HEK293 (cell line): Measurements from ENCODE around the gene GTF2F2.

ENCODE experiments used
- CTCF ChIP-seq: fragments of 450-650 bp; formaldehyde crosslinking; IDR thresholded peaks from 2 replicates; pipeline ENCODE4 v1.5.1; 2016; ENCODE audit warnings: missing biosample characterization, missing genetic modification characterization
- GLI4 ChIP-seq: fragments of 450-650 bp; formaldehyde crosslinking; IDR thresholded peaks from 2 replicates; pipeline ENCODE4 v1.5.1; 2016; ENCODE audit warnings: missing biosample characterization, missing genetic modification characterization
- PBX3 ChIP-seq: sonication (generic); formaldehyde crosslinking; IDR thresholded peaks from 2 replicates; pipeline ENCODE4 v1.8.1; 2022; ENCODE audit warnings: mild to moderate bottlenecking, moderate library complexity, missing genetic modification reagents
- REST ChIP-seq: fragments of 450-650 bp; formaldehyde crosslinking; IDR thresholded peaks from 2 replicates; pipeline ENCODE4 v1.5.1; 2016; ENCODE audit warnings: missing biosample characterization, missing genetic modification characterization
- SETDB1 ChIP-seq: IDR thresholded peaks from one replicate; pipeline ENCODE4 v1.6.1; 2017; ENCODE audit warnings: mild to moderate bottlenecking, low read length, moderate library complexity, mixed read lengths; ENCODE audit not compliant: insufficient read length
- TCF7L2 ChIP-seq: IDR thresholded peaks from 2 replicates; pipeline ENCODE4 v1.6.1; 2011; ENCODE audit warnings: low read depth, mild to moderate bottlenecking, inconsistent platforms, low read length, moderate library complexity, borderline replicate concordance
- YY1 ChIP-seq: fragments of 450-650 bp; formaldehyde crosslinking; IDR thresholded peaks from 2 replicates; pipeline ENCODE4 v1.5.1; 2018; ENCODE audit warnings: missing biosample characterization, missing genetic modification characterization
- ZFP41 ChIP-seq: fragments of 450-650 bp; formaldehyde crosslinking; IDR thresholded peaks from 2 replicates; pipeline ENCODE4 v1.5.1; 2016; ENCODE audit warnings: missing biosample characterization, missing genetic modification characterization, borderline replicate concordance
- ZNF18 ChIP-seq: fragments of 450-650 bp; formaldehyde crosslinking; IDR thresholded peaks from 2 replicates; pipeline ENCODE4 v1.5.1; 2016; ENCODE audit warnings: missing biosample characterization, missing genetic modification characterization
- ZNF391 ChIP-seq: fragments of 450-650 bp; formaldehyde crosslinking; IDR thresholded peaks from 2 replicates; pipeline ENCODE4 v1.5.1; 2016; ENCODE audit warnings: low read depth, missing biosample characterization, missing genetic modification characterization, borderline replicate concordance
- ZNF433 ChIP-seq: fragments of 450-650 bp; formaldehyde crosslinking; IDR thresholded peaks from 2 replicates; pipeline ENCODE4 v1.5.1; 2016; ENCODE audit warnings: missing biosample characterization, missing genetic modification characterization, low read depth
- ZNF518A ChIP-seq: fragments of 450-650 bp; formaldehyde crosslinking; conservative IDR thresholded peaks from 2 replicates; pipeline ENCODE4 v1.5.1; 2016; ENCODE audit warnings: low read depth, missing biosample characterization, missing genetic modification characterization
- ZNF561 ChIP-seq: fragments of 450-650 bp; IDR thresholded peaks from 2 replicates; pipeline ENCODE4 v1.5.1; 2018; ENCODE audit warnings: missing biosample characterization, missing genetic modification characterization, borderline replicate concordance
- ZXDB ChIP-seq: fragments of 450-650 bp; formaldehyde crosslinking; IDR thresholded peaks from 2 replicates; pipeline ENCODE4 v1.5.1; 2016; ENCODE audit warnings: missing biosample characterization, missing genetic modification characterization

GRCh38 chr13:45314822-45315221 is 194.5 kb downstream of the GTF2F2 start:
- TF ChIP-seq ZNF18 (tag by site-specific recombination) (no peak), YY1 (tag by site-specific recombination) (no peak), CTCF (tag by site-specific recombination) (no peak), ZNF518A (tag by site-specific recombination) (no peak), REST (no peak), ZNF391 (no peak), GLI4 (no peak), ZNF433 (no peak), SETDB1 (no peak), PBX3 (no peak), ZFP41 (tag by site-specific recombination) (no peak), TCF7L2 (no peak), ZXDB (no peak), ZNF561 (tag by site-specific recombination) (no peak)
